PC-3 (cell line): Measurements from ENCODE around the gene TMEM161A. TPM values are rescaled to one million over a fixed set of nuclear protein-coding genes. Genes with fewer than 3 reads are reported as not detected.

Experiments
- ATAC-seq: fragments of 200-7000 bp; cut with Tn5 transposase; 2 replicates; pipeline ENCODE4 v1.9.1; 2020; ENCODE audit warnings: mild to moderate bottlenecking, moderate library complexity
- BruUV-seq: library from RNA; stranded (reverse); fragments of 400-500 nt; replicated peaks from 2 replicates; lab custom pipeline; 2021; lab: Mats Ljungman, UMichigan
- CTCF ChIA-PET: fragments of 300-600 bp; sonication (Branson Sonifier 250); formaldehyde crosslinking; loops from one replicate; lab custom pipeline; 2022; ENCODE audit warnings: antibody characterized with exemption; lab: Charles Lee
- POLR2A ChIA-PET: fragments of 300-600 bp; sonication (Branson Sonifier 250); formaldehyde crosslinking; loops from one replicate; lab custom pipeline; 2022; ENCODE audit warnings: antibody characterized with exemption; ENCODE audit not compliant: unreplicated experiment; lab: Charles Lee
- DNase-seq: peaks from one replicate; pipeline ENCODE4 v3.0.0-alpha.2; 2015
- H2AFZ ChIP-seq: fragments of 300-600 bp; sonication (generic); 2 replicates; pipeline ENCODE4 v1.6.0; 2016; ENCODE audit warnings: antibody characterized with exemption, low read length
- H3F3A ChIP-seq: fragments of 300-600 bp; sonication (generic); one replicate; pipeline ENCODE4 v1.6.0; 2017; ENCODE audit warnings: antibody characterized with exemption, low read length, control low read depth, mild to moderate bottlenecking; ENCODE audit not compliant: unreplicated experiment
- H3K27ac ChIP-seq: fragments of 300-600 bp; sonication (generic); 2 replicates; pipeline ENCODE4 v1.5.1; 2016; ENCODE audit warnings: mild to moderate bottlenecking, low read length
- H3K27me3 ChIP-seq: fragments of 300-600 bp; sonication (generic); 2 replicates; pipeline ENCODE4 v1.6.1; 2016; ENCODE audit warnings: low read length, mixed read lengths
- H3K36me3 ChIP-seq: fragments of 300-600 bp; sonication (generic); 2 replicates; pipeline ENCODE4 v1.6.1; 2016; ENCODE audit warnings: low read depth, mixed run types, low read length, mixed read lengths
- H3K4me1 ChIP-seq: fragments of 300-600 bp; sonication (generic); 2 replicates; pipeline ENCODE4 v1.5.1; 2016; ENCODE audit warnings: low read length; ENCODE audit not compliant: insufficient read depth
- H3K4me2 ChIP-seq: fragments of 300-600 bp; sonication (generic); 2 replicates; pipeline ENCODE4 v1.6.0; 2016; ENCODE audit warnings: low read length
- H3K4me3 ChIP-seq: fragments of 300-600 bp; sonication (generic); 2 replicates; pipeline ENCODE4 v1.5.1; 2016; ENCODE audit warnings: mild to moderate bottlenecking, low read length, mixed read lengths
- H3K79me2 ChIP-seq: fragments of 300-600 bp; sonication (generic); 2 replicates; pipeline ENCODE4 v1.6.1; 2017; ENCODE audit warnings: low read length, mixed read lengths
- H3K9ac ChIP-seq: fragments of 300-600 bp; sonication (generic); 2 replicates; pipeline ENCODE4 v1.6.0; 2016; ENCODE audit warnings: mild to moderate bottlenecking, low read length
- H3K9me2 ChIP-seq: fragments of 300-600 bp; sonication (generic); replicated peaks from 2 replicates; pipeline ENCODE4 v1.6.1; 2016; ENCODE audit warnings: mixed run types, low read length, mixed read lengths
- H3K9me3 ChIP-seq: fragments of 300-600 bp; sonication (generic); 2 replicates; pipeline ENCODE4 v1.6.1; 2016; ENCODE audit warnings: low read length, mixed read lengths
- H4K20me1 ChIP-seq: fragments of 300-600 bp; sonication (generic); 2 replicates; pipeline ENCODE4 v1.6.1; 2016; ENCODE audit warnings: low read length, mixed read lengths
- EZH2 ChIP-seq: fragments of 300-600 bp; sonication (generic); IDR thresholded peaks from one replicate; pipeline ENCODE4 v1.6.1; 2017; ENCODE audit warnings: antibody characterized with exemption, mild to moderate bottlenecking, low read length; ENCODE audit not compliant: unreplicated experiment
- EZH2phosphoT487 ChIP-seq: fragments of 300-600 bp; sonication (generic); IDR thresholded peaks from 2 replicates; pipeline ENCODE4 v1.6.1; 2018; ENCODE audit warnings: mild to moderate bottlenecking, antibody characterized with exemption, low read length, borderline replicate concordance
- intact Hi-C: fragments of 100-400 bp; cut with micrococcal nuclease; formaldehyde crosslinking; loops from 2 replicates; pipeline ENCODE4 v1.9.0; 2023
- total RNA-seq: library from RNA; depleted of rRNA; stranded (reverse); fragments of >200 nt; gene quantifications from 2 replicates; pipeline ENCODE4 v1.2.3, GENCODE V29; 2014
- TF ChIP-seq, protein P1 (sequence below): fragments of 300-600 bp; sonication (generic); conservative IDR thresholded peaks from 2 replicates; pipeline ENCODE4 v1.5.1; 2017; ENCODE audit warnings: antibody characterized with exemption, low read depth, mild to moderate bottlenecking, low read length

The TMEM161A gene
- total RNA-seq, 1 experiment from 2014 or later: 49.9 TPM

DNA sequence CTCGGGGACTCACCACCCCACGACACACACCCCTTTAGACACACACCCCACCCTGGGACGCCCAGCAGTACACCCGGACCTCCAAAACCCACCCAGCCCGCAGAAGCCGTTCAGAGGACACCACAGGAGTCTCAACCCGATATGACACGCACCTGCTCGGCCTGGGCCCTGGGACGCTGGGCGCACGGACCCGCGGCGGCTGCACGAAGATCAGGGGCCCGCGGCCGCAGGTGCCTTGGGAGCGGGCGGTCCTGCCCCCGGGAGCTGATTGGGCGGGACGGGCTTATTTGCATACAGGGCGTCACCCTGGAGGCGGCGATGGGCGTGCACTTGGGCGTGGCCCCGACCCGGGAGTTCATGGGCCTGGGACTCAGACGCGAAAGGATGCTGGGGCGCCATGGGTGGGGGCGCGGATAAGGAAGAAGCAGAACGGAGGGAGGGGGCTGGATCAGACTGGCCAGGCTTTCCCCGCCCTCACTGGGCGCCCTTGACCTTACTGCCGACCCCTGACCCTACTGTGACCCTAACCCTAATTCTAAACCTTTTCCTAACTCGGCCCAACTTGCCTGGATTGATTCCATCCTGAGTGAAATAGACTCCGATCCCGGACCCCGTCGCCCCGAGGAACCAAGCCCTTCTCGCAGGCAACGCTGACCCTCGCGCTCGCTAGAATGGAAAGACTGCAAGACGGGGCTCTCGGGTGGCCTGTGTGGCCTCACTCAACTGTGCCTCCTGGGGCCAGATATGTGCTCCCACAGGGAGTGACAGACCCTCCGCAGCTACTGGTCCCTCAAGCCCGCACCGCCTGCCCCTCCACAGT is 32.0 kb upstream of the TMEM161A start, which contains the start of gene MEF2B:
TSS of gene MEF2B (minus strand) at position 211 of the 820 bp plus-strand sequence. CDS start 19,528 bp downstream, outside the sequence.
- Histone ChIP-seq H3K4me2 (peak within 1 kb of the TSS; percentile 46), H3K79me2 (no peaks in the 10 kb centered on the region), H3K4me1 (no peaks in the 10 kb centered on the region), H3K27me3 (no peaks in the 10 kb centered on the region), H4K20me1 (no peaks in the 10 kb centered on the region), H3K9me3 (no peaks in the 10 kb centered on the region), H3K9ac (no peak within 1 kb of the TSS), H3K9me2 (no peaks in the 10 kb centered on the region), H3F3A (no peaks in the 10 kb centered on the region), H3K36me3 (no peaks in the 10 kb centered on the region), H3K4me3 (no peak within 1 kb of the TSS), H2AFZ (no peak within 1 kb of the TSS), H3K27ac (no peak within 1 kb of the TSS)
- DNase-seq: peak; percentile 55
- BruUV-seq: no TSS peak
- CTCF ChIA-PET: no interaction called here
- POLR2A ChIA-PET: no interaction called here
- intact Hi-C loops: no loop called here
- ATAC-seq: peak; percentile 85
- TF ChIP-seq EZH2phosphoT487 (no peak), EZH2 (no peak)
- TF ChIP-seq, protein P1, sequence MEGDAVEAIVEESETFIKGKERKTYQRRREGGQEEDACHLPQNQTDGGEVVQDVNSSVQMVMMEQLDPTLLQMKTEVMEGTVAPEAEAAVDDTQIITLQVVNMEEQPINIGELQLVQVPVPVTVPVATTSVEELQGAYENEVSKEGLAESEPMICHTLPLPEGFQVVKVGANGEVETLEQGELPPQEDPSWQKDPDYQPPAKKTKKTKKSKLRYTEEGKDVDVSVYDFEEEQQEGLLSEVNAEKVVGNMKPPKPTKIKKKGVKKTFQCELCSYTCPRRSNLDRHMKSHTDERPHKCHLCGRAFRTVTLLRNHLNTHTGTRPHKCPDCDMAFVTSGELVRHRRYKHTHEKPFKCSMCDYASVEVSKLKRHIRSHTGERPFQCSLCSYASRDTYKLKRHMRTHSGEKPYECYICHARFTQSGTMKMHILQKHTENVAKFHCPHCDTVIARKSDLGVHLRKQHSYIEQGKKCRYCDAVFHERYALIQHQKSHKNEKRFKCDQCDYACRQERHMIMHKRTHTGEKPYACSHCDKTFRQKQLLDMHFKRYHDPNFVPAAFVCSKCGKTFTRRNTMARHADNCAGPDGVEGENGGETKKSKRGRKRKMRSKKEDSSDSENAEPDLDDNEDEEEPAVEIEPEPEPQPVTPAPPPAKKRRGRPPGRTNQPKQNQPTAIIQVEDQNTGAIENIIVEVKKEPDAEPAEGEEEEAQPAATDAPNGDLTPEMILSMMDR: no peak

DNA sequence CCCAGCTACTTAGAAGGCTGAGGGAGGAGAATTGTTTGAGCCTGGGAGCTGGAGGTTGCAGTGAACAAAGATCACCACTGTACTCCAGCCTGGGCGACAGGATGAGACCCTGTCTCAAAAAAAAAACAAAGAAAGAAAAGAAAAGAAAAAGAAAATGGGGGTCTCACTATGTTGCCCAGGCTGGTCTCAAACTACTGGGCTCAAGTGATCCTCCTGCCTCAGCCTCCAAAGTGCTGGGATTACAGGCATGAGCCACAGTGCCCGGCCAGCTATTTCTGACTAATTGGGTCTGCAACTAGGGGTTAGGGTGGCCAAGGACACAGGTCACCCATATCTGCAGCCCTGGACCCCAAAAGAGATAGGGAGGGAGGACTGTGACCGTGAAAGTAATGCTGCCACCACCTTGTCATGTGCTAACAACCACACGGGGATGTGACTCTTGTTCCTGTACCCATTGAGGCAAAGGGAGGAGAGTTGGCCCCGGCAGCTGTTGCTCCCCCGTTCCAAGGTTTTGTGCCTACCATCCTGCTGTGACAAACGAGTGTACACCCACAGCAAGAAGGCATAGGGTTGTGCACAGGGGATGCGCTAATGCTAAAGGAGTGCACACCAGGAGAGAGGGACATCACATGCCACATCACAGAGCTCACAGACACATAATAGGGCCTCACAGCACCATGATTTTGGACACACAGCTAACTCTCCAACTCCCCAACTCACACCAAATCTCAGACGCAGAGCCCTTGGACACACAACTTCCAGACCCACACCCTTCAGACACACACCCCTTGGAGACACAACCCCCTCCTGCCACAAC is 31.2 kb upstream of the TMEM161A start:
- Histone ChIP-seq H3K4me2 (peak overlapping the region; percentile 46), H3K4me3 (no peak overlapping the region), H2AFZ (no peak overlapping the region), H3K79me2 (no peaks in the 10 kb centered on the region), H3K4me1 (no peaks in the 10 kb centered on the region), H3K9me2 (no peaks in the 10 kb centered on the region), H4K20me1 (no peaks in the 10 kb centered on the region), H3K27me3 (no peaks in the 10 kb centered on the region), H3K9ac (no peak overlapping the region), H3F3A (no peaks in the 10 kb centered on the region), H3K36me3 (no peaks in the 10 kb centered on the region), H3K27ac (no peak overlapping the region), H3K9me3 (no peaks in the 10 kb centered on the region)
- DNase-seq (no peak), ATAC-seq (no peak)
- intact Hi-C loops: no loop called here
- no TSS peak for BruUV-seq
- ChIA-PET POLR2A (no interaction called here), CTCF (no interaction called here)
- TF ChIP-seq, protein P1: no peak
- TF ChIP-seq EZH2phosphoT487: no peak
- TF ChIP-seq EZH2: no peak
